SU-DHL-6 (cell line): ENCODE results near the gene C20orf204.

ENCODE experiments used
- EZH2phosphoT487 ChIP-seq: fragments of 200-600 bp; sonication (generic), shearing (Covaris generic); conservative IDR thresholded peaks from 2 replicates; pipeline ENCODE4 v1.6.1; 2018; ENCODE audit warnings: mild to moderate bottlenecking, antibody characterized with exemption, low read length, moderate library complexity, mixed read lengths
- TF ChIP-seq, protein P1 (sequence below): fragments of 200-600 bp; sonication (generic); IDR thresholded peaks from one replicate; pipeline ENCODE4 v1.5.1; 2017; ENCODE audit warnings: antibody characterized with exemption, mild to moderate bottlenecking, low read length, moderate library complexity; ENCODE audit not compliant: insufficient read depth, poor library complexity, severe bottlenecking

DNA sequence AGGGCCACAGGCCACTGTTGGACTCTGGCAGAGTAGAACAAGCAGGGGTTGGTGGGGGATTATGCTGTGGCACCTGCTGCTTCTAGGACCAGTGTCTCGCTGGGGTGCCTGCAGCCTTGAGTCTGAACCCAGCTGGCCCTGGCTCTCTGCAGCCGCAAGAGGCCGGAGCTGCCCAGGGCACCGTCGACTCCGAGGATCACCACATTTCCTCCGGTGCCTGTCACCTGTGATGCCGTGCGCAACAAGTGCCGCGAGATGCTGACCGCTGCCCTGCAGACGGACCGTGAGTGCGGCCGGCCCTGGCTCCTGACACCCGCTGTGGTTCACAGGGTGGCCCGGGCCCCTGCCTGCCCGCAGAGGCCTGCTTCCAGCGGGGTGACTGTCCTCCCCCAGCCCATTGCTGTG, 33.2 kb downstream of the C20orf204 start:
- TF ChIP-seq, protein P1, sequence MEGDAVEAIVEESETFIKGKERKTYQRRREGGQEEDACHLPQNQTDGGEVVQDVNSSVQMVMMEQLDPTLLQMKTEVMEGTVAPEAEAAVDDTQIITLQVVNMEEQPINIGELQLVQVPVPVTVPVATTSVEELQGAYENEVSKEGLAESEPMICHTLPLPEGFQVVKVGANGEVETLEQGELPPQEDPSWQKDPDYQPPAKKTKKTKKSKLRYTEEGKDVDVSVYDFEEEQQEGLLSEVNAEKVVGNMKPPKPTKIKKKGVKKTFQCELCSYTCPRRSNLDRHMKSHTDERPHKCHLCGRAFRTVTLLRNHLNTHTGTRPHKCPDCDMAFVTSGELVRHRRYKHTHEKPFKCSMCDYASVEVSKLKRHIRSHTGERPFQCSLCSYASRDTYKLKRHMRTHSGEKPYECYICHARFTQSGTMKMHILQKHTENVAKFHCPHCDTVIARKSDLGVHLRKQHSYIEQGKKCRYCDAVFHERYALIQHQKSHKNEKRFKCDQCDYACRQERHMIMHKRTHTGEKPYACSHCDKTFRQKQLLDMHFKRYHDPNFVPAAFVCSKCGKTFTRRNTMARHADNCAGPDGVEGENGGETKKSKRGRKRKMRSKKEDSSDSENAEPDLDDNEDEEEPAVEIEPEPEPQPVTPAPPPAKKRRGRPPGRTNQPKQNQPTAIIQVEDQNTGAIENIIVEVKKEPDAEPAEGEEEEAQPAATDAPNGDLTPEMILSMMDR = no peak
- no peak for TF ChIP-seq EZH2phosphoT487
